ENCODE measurements around the gene UBA7.

DNA sequence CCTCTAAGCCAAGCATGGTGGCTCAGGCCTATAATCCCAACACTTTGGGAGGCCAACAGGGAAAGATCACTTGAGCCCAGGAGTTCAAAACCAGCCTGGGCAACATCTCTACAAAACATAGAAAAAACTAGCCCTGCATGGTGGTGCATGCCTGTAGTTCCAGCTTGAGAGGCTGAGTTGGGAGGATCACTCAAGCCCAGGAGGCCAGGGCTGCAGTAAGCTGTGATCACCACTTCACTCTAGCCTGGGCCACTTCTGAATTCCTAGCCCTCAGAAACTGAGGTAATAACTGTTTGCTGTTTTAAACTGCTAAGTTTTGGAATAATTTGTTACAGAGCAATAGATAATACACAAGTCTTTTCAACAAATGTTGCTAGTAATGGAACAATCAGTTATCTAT lies 43.8 kb downstream of the UBA7 start:
- TF ChIP-seq, protein P1, sequence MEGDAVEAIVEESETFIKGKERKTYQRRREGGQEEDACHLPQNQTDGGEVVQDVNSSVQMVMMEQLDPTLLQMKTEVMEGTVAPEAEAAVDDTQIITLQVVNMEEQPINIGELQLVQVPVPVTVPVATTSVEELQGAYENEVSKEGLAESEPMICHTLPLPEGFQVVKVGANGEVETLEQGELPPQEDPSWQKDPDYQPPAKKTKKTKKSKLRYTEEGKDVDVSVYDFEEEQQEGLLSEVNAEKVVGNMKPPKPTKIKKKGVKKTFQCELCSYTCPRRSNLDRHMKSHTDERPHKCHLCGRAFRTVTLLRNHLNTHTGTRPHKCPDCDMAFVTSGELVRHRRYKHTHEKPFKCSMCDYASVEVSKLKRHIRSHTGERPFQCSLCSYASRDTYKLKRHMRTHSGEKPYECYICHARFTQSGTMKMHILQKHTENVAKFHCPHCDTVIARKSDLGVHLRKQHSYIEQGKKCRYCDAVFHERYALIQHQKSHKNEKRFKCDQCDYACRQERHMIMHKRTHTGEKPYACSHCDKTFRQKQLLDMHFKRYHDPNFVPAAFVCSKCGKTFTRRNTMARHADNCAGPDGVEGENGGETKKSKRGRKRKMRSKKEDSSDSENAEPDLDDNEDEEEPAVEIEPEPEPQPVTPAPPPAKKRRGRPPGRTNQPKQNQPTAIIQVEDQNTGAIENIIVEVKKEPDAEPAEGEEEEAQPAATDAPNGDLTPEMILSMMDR (IDR thresholded peaks at IDR 0.05; ENCODE audit: extremely low read depth in 1 of 2, insufficient read depth in 1 of 2, low read depth in 1 of 2, low read length in 2 of 2) = no peak
- TF ChIP-seq POLR2AphosphoS5 (IDR thresholded peaks at IDR 0.05; ENCODE audit: insufficient read depth, low read depth, low read length) (no peak), FOS (IDR thresholded peaks at IDR 0.05; ENCODE audit: borderline replicate concordance, insufficient read depth, low read length) (no peak)
